Measurements from ENCODE around the gene VPS35L.

VPS35L gene

GRCh38 chr16:19555186-19555937 lies at the start of gene VPS35L:
Gene VPS35L, plus strand, starts transcription at chr16:19555703. Its CDS starts 27 bp downstream, at chr16:19555730.
- FAIRE-seq = peak; percentile 97

DNA sequence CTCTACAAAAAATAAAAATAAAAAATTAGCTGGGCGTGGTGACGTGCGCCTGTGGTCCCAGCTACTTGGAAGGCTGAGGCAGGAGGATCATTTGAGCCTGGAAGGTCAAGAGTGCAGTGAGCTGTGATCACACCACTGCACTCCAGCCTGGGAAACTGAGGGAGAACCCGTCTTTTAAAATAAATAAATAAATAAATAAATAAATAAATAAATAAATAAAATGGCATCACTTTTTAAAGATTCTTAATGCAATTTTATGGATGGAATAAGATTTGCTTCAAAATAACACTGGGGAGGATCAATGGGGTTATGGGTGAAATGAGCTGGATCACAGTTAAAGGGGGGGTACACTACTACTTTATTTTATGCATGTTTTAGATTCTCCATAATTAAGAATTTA lies 48.5 kb upstream of the VPS35L start:
- no peak for FAIRE-seq

DNA sequence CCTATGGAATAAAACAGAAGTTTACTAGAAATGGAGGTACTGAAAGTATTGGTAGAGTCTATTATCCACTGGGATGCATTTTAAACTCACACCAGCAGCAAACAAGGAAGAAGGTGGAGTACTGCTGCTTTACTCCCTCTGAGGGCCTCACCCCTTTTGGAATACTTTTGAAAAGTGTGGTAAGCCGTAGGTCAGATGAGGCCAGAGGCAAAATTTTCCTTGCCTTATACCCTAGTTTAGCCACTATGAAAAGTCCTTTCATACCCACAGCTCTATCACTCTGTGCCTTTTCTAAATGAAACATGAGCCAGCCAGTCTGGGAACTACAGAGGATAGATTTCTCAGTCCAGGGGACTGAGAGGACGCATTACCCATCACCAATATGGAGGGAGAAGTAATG lies 47.6 kb upstream of the VPS35L start:
- no peak for FAIRE-seq

- no peak for FAIRE-seq
Measured at GRCh38 chr16:19512297-19512696, 43.2 kb upstream of the VPS35L start.

GRCh38 chr16:19513377-19514053 lies 42.0 kb upstream of the VPS35L start:
- no peak for FAIRE-seq

- no peak for FAIRE-seq
Measured at GRCh38 chr16:19515757-19516156, 39.7 kb upstream of the VPS35L start.

GRCh38 chr16:19517424-19518089 lies 37.9 kb upstream of the VPS35L start:
- no peak for FAIRE-seq

DNA sequence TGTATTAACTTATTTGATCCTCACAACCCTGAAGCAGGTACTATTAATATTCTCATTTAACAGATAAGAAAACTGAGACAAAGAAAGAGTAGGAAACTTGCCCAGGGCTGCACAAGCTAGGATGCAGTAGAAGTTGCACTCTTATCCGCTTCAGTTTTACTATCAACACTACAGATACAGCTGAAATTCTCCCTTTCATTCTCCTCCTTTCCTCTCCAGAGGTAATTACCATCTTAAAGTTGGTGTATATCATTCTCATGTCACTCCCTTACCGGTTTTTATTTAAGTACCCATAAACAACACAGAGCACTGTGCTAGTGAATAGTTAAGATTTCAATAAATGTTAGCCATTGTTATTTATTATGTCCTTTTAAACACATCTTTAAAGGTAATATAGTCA lies 37.1 kb upstream of the VPS35L start:
- no peak for FAIRE-seq

- no peak for FAIRE-seq
Measured at GRCh38 chr16:19520861-19521331, 34.6 kb upstream of the VPS35L start.

DNA sequence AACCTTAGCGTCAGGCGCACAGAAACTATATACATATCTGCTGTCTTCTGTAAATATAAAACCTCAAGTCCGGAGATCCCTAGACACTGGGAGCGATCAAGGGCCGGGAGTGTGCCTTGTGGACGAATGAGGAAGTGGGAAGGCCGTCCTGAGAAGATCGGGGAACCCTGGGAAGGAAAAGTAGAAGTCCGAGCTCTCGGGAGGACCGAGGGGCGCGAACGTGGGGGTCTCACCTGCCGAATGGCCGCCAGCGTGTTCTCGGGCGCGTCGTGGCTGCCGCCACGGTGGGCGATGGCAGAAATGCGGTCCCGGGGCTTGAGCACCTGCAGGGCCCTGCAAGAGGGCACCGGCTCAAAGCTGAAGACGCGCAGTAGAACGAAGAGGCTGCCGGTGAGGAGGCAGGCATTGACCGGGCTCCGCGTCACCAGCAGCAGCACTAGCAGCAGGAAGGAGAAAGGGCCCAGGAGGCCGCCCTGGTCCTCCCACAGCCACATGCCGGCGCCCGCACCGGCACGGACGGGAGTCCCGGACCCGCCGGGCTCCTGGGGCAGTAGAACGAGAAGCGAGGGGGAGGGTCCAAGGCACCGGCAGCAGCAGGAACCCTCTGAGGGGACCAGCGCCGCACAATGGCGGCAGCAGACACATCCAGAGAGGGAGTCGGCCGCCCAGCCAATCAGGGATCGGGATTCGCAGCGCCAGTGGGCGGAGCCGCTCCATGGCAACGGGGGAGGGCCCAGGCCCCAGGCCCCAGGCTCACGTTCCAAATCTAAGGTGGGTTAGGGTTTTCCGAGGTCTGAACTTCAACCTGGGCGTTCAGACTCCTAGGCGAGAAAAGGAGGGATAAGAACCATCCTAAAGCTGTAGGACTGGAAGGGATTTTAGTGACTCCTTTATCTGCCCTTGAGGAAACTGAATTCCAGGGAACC lies 33.8 kb upstream of the VPS35L start, which contains the start of gene GDE1:
TSS of gene GDE1 (minus strand) at position 628 of the 926 bp plus-strand sequence. CDS start at position 494, 134 bp downstream.
- peak; percentile 90 for FAIRE-seq

DNA sequence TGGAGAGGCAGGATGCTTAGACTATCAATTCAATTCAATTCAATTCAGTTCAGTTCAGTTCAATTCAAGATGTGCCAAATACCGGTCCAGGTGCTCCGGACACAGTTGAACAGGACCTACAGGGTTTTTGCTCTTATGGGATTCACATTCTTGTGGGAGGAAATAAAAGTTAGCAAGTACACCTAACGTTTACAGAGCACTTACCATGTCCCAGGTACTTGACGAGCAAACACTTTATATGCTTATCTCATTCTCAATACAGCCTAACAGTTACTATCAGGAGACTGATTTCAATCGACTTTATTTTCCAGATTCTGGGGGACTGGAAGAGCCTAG lies 33.1 kb upstream of the VPS35L start:
- no peak for FAIRE-seq

- no peak for FAIRE-seq
Measured at GRCh38 chr16:19522760-19523159, 32.7 kb upstream of the VPS35L start.

DNA sequence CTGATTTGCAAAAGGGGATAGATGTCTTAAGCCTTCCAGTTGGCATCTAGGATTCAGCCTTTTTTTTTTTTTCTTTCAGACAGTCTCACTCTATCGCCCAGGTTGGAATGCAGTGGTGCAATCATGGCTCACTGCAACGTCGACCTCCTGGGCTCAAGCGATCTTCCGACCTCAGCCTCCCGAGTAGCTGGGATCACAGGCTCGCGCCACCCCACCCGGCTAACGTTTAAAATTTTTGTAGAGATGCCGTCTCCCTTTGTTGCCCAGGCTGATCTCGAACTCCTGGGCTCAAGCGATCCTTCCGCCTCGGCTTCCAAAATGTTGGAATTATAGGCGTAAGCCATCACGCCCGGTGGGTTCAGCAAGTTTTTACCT lies 32.3 kb upstream of the VPS35L start:
- FAIRE-seq = no peak

GRCh38 chr16:19523559-19524355 lies 31.7 kb upstream of the VPS35L start, which contains the start of gene CCP110:
Gene CCP110, plus strand, starts transcription at chr16:19523942. Its CDS starts 3,940 bp downstream, at chr16:19527882.
- peak; percentile 96 for FAIRE-seq

- FAIRE-seq = no peak
Measured at GRCh38 chr16:19524356-19524615, 31.2 kb upstream of the VPS35L start.

- FAIRE-seq = no peak
Measured at GRCh38 chr16:19524616-19525384, 30.7 kb upstream of the VPS35L start.

DNA sequence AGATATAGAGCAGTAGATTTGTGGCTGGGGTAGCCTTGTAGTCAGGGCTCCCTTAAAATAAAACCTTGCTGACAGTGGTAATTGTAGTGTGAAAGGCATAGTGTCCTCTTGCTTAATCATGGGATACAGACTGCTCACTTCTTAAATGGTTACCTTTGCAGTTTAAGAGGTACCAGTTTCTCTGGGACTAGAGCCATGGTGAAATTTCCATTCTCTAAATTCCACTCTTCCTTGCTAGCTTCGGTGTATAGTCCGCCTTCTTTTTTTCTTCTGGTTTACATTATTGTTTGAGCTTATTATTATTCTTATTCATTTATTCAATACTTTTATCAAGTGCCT lies 30.1 kb upstream of the VPS35L start:
- FAIRE-seq = no peak

- no peak for FAIRE-seq
Measured at GRCh38 chr16:19527161-19527560, 28.3 kb upstream of the VPS35L start.

GRCh38 chr16:19528666-19529065 lies 26.8 kb upstream of the VPS35L start:
- no peak for FAIRE-seq

GRCh38 chr16:19532601-19533000 lies 22.9 kb upstream of the VPS35L start:
- no peak for FAIRE-seq

DNA sequence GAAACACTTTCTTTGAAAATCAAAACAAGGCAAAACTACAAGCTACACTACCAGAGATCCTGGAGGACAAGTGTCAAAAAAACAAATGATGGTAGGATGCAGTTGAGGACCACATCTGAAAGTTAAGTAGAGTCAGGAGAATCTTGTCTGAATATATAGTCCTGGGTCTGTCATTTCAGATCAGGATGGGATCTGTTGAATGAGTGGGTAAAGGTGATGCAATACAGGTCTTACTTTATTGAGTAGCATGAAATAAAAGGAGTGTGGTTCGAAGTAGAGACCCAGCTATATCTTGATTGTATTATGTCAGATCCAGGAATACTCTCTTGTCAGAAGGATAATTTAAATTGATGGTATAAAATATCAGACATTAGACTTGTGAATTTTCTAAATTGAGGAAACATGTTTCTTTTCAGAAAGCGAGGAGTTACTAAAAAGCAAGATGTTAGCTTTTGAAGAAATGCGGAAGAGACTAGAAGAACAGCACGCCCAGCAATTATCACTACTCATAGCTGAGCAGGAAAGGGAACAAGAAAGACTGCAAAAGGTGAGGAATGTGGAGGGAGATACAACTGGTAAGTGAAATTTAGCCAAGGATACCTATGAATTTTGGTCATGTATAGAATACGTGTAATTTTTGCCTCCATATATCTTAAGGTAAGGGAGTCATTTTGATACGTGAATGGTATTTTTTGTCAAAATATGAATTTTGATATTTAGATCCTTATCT lies 15.1 kb upstream of the VPS35L start:
- FAIRE-seq = peak; percentile 53
